Measurements from ENCODE around the gene BBX. TPM values are rescaled to one million over a fixed set of nuclear protein-coding genes. Genes with fewer than 3 reads are reported as not detected.

The BBX gene
- total and polyA plus RNA-seq, 2 of the 4 experiments (the other 2 are of a cell fraction) = 13.6 to 107 TPM

DNA sequence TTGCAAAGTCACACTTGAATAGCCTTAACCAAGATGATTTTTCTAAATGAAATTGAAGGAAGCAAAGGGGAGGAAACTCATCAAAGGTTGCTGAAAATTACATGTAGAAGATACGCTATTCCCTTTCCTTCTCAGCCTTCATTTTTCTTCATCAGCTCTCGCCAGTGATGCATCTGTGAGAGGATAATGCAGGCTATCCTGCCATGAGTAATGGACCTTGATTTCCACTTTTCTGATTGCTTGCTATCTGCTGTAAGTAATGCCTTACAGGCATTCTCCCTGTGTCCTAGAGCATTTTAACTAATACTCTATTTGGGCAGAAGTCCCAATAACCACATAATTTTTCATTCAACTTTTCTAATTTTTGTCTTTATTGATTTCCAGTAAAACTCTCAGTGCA, 162.6 kb downstream of the BBX start:
- ChIA-PET CTCF (interaction anchor here (0.8 kb wide), 1 partner anchor 49 kb away, joined by 3 read pairs; no protein-coding TSS in a partner anchor), POLR2A (ENCODE audit: unreplicated experiment) (no interaction called here)
- TF ChIP-seq RCOR1 (IDR thresholded peaks at IDR 0.05; ENCODE audit: insufficient replicate concordance, low read length) (no peak), MXI1 (IDR thresholded peaks at IDR 0.05; ENCODE audit: borderline replicate concordance, low read depth, low read length) (no peak)
- TF ChIP-seq, protein P1, sequence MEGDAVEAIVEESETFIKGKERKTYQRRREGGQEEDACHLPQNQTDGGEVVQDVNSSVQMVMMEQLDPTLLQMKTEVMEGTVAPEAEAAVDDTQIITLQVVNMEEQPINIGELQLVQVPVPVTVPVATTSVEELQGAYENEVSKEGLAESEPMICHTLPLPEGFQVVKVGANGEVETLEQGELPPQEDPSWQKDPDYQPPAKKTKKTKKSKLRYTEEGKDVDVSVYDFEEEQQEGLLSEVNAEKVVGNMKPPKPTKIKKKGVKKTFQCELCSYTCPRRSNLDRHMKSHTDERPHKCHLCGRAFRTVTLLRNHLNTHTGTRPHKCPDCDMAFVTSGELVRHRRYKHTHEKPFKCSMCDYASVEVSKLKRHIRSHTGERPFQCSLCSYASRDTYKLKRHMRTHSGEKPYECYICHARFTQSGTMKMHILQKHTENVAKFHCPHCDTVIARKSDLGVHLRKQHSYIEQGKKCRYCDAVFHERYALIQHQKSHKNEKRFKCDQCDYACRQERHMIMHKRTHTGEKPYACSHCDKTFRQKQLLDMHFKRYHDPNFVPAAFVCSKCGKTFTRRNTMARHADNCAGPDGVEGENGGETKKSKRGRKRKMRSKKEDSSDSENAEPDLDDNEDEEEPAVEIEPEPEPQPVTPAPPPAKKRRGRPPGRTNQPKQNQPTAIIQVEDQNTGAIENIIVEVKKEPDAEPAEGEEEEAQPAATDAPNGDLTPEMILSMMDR (conservative IDR thresholded peaks at IDR 0.05; ENCODE audit: low read depth, low read length) = no peak
- Histone ChIP-seq H3K27me3 (ENCODE audit: control insufficient read depth, insufficient read depth, low read length) (no peaks in the 10 kb centered on the region), H2BK120ac (ENCODE audit: low read depth, low read length) (no peak overlapping the region), H2BK15ac (ENCODE audit: low read depth, low read length) (no peak overlapping the region), H3K9me3 (ENCODE audit: control insufficient read depth, insufficient read depth, low read length) (peaks cover 2% of the 10 kb centered on the region; the same call in 1 of the 2 replicates), H2AK5ac (ENCODE audit: low read depth, low read length) (no peak overlapping the region), H3K79me1 (ENCODE audit: low read depth in 1 of 2, low read length in 2 of 2) (peaks cover 4 to 9% of the 10 kb centered on the region in 2 experiments; a peak in 2 of 4 replicates), H3K36me3 (ENCODE audit: control insufficient read depth, insufficient read depth, low read length) (no peaks in the 10 kb centered on the region), H3K4me3 (ENCODE audit: insufficient read depth, low read depth, low read length) (no peak overlapping the region), H2BK20ac (ENCODE audit: low read depth, low read length) (no peak overlapping the region), H3K18ac (ENCODE audit: low read depth, low read length) (no peak overlapping the region), H3K4ac (ENCODE audit: low read depth, low read length) (no peak overlapping the region), H2AFZ (replicated peaks; ENCODE audit: low read length, poor library complexity) (no peak overlapping the region), H3K9me1 (ENCODE audit: insufficient read depth, low read length) (no peaks in the 10 kb centered on the region), H3K9ac (ENCODE audit: low read depth, low read length) (no peak overlapping the region), H3K14ac (replicated peaks; ENCODE audit: low read depth, low read length) (no peak overlapping the region), H3K4me2 (ENCODE audit: low read depth, low read length) (no peak overlapping the region), H2AK9ac (replicated peaks; ENCODE audit: low read depth, low read length, poor library complexity) (no peak overlapping the region), H2BK5ac (ENCODE audit: low read depth, low read length, poor library complexity, severe bottlenecking) (no peak overlapping the region), H4K91ac (ENCODE audit: insufficient read depth, low read depth, low read length) (no peak overlapping the region), H3K4me1 (ENCODE audit: control insufficient read depth, insufficient read depth, low read length) (peaks cover 2% of the 10 kb centered on the region; the same call in 1 of the 2 replicates), H4K8ac (ENCODE audit: low read depth in 2 of 2, low read length in 2 of 2) (no peak overlapping the region), H4K5ac (ENCODE audit: low read depth, low read length) (no peak overlapping the region), H4K20me1 (ENCODE audit: insufficient read depth, low read length) (no peaks in the 10 kb centered on the region; the same call in 1 of the 2 replicates), H3K27ac (ENCODE audit: insufficient read depth, low read length) (no peak overlapping the region), H3K56ac (ENCODE audit: extremely low read depth, insufficient read depth, low read length) (no peak overlapping the region), H3K23ac (ENCODE audit: low read depth, low read length) (no peak overlapping the region)
- intact Hi-C loops (cut with micrococcal nuclease) = no loop called here
- WGBS, 2 experiments (ENCODE audit: extremely low coverage in 2 of 2, insufficient read length in 1 of 2) = no CpG with 5 or more reads among the region's 2 CpGs
- dilution Hi-C loops (cut with HindIII; ENCODE audit: low sequenced_read_pairs, unreplicated experiment) = no loop called here
- in situ Hi-C loops (cut with MboI; ENCODE audit: low sequenced_read_pairs) = no loop called here
- ATAC-seq (ENCODE audit: low read depth) (no peak), DNase-seq (no peak)
- BruUV-seq (replicated peaks) = no TSS peak

Measured in IMR-90 (cell line).